GM19395 (cell line): ENCODE results near the gene AGAP1.

Experiments used
- ATAC-seq: cut with Tn5 transposase; IDR thresholded peaks from one replicate; pipeline ENCODE4 v1.9.1; 2021; ENCODE audit warnings: mild to moderate bottlenecking, moderate library complexity; ENCODE audit not compliant: unreplicated experiment

The AGAP1 gene

DNA sequence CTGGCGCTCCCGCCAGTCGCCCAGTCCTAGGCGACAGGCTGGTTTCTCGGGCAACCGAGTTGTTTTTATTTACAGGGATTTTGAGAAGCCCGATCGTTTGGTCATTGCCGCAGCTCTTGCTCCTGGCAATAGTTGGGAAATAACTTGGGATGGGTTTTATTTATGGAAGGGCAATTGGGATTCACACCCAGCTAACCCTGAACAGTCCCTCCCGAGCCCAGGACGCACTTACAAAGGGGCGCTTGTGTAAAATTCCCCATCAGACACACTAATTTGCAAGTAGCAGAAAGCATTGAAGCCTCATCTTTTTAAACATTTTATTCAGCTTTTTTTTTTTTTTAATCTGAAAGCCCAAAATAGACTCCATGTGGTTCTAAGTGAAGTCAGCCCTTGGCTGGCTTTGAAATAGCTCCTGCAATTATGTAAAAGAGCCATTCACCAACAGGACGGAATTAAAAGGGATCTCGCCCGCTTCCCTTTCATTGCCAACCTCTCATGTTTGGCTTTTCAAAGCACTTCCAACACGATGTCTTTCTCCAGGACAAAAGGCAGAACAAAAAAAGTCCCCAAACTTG, 677.9 kb downstream of the AGAP1 start:
- no peak for ATAC-seq

DNA sequence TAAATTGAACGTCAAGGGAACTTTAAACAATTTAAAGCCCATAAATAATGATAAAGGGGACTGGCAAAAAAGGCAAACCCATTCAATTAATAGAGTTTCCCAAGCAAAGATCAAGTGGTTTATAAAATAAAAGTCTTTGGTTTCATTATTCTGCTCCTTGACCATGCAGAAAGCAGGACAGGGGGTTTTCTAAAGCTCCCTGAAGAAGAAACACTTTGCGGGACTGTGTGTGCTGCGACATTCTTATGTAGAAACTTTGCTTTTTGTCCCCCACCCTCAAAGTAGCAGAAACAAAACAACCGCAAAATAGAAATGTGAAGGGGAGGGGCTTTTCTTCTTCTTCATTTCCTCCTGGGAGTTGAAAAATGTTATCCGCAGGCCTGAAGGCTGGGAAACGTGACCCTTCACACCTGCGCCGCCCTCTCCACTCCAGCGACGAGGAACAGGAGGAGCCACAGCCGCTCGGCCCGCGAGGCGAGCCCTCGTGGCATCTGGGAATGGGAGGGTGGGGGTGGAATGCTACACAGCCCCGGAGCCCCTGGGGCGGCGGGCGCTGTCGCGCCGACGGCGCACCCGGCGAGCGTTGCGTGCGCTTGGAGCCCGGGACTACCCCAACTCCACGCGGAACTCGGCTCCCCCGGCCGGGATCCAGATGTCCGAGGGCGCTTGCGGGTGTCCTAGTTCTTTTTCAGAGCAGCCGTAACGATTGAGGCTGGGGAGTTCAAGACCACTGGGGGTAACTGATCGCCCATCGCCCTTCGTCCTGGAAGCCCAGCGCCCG, 678.6 kb downstream of the AGAP1 start:
- ATAC-seq: no peak

DNA sequence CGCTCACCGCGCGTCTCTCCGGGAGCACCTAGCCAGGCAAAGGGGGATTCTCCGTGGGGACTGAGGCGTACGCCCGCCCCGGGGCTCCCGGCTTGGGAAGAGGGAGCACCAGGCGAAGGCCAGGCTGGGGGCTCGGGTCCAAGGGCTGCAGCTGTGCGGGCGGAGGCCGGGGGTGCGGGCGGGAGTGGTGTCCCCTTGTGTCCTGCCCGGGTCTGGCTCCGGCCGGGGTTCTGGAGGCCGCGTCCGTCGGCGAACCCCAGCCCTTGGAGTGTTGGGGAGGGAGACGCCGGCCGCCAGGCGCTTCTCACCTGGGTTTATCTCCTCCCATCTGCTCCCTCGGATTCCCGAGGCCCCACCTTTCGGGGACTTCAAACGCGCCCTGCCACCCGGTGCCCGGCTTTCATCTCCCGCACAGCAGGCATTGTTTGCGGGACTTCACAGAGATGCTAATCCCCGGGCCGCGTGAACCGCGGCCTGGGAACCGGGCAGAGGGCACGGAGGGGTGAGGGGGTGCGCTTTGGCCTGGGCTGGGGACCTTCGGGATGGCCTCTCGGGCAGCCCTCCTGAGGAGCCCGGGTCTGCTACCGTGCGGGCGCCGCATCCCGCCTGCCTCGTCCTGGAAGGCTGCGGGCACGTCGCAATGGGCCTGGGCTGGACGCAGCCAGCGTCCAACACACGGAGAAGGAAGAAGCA, 679.3 kb downstream of the AGAP1 start:
- no peak for ATAC-seq

DNA sequence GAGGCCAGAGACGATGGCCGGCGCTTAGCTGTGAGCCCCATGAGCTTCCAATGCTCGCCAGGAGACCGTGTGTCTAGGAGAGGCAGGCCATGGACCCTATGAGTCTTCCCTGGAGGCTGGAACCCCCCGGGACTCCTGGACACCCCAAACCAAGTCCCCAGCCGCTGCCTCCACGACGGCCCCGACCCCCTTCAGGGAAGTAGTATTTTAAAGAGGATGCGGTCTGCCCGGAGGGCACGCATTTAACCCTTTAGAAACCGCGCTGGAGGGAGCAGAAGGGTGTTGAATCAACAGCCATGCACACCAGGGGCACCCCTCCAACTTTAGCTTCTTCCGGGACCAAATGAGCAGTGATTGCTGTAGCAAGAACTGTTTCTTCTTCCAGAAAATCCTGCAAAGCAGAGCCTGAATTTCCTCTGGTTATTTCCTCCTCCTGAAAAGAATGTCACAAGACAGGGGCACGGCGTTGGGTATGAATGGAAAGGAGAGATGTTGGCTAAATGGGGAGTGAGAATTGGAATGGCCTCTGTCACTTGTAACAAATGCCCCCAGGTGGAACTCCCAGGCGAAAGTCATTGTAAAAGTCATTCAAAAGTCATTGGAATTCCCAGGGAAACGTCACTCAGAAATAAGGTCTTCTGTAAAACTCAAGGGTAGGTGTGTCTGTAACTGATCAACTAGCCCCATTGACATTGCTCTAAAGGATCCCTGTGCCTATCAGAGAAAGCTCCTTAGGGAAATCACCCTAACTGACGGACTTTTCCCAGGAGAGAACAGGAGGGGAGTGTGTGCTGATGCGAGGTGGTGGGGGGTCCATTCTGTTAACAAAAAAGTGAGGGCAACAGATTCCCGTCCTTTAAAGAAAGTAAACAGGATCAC, 680.1 kb downstream of the AGAP1 start:
- no peak for ATAC-seq

DNA sequence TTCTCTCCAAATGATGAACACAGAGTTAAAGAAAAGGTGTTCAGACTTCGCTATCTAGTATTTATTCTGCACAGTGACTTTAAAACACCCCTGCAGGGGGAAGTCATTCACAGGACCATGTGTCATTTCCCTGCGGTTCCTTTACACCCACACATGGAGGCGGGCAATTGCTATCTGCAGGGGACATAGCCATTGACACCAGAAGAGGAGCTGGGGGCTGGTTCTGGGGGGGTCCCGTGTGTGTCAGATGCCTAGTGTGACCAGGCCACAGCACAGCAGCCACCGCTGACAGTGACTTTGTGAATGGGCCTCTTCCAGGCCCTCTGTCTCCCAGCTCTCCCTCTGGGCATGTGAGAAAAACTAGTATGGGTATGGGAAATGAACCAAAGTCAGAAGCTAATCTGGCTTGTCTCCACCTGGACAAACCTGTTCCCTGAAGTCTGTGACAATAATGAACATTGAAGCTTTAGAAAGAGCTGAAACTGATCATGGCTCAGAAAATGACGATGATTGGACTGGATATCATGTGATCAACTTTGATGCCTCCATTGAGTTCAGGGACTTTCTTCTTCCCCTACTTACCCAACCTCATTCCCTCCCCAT, 681.8 kb downstream of the AGAP1 start:
- ATAC-seq: no peak

DNA sequence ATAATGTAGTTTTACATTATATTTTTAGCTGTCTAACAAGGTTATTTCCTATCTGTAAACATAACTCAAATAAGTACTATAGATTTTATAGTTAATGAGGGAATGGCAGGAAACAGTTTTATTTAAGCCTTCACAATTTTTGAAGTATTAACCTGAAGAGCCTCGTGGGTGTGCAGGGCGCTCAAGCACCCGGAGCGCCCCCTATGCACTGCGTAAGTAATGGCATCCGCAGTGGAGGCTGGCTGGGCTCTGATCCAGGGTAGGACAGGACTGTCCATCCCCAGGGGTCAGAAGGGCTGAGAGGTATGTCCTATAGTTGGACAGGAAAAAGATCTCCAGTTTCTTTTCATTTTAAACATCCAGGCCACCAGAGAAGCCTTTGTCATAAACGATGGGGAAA, 682.6 kb downstream of the AGAP1 start:
- ATAC-seq: no peak

DNA sequence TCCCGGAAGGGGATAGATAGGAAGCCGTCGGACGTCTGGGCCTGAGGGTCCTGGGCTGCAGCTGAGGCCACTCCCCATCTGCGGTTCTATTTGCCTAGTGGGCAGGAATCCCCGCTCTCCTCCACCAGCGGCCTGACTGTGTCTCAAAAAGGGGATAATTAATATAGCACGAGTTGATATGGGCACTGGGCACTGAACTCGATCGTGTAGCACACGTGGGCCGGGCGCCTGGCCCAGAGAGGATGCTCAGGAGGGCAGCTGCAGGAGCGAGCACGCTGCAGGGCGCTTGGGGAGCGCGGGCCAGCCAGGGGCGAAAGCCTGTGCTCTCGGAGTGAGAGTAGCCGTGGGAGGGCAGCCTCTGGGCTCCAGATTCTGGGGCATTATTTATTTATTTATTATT, 683.1 kb downstream of the AGAP1 start:
- no peak for ATAC-seq

DNA sequence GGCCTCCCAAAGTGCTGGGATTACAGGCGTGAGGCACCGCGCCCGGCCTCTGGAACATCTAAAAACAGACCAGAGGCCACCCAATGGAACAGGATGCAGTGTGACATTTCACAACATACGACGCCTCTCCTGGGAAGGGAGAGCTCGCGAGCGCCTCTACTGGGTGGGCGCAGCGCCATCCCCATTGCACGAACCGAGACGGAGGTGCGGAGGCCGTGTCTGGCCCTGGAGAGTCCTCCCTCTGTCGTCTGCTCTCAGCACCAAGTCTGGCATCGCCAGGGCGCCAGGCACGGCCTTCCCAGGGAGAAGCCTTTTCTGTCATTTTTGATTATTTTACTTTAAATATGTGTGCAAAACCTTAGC, 683.7 kb downstream of the AGAP1 start:
- ATAC-seq: peak; percentile 68

DNA sequence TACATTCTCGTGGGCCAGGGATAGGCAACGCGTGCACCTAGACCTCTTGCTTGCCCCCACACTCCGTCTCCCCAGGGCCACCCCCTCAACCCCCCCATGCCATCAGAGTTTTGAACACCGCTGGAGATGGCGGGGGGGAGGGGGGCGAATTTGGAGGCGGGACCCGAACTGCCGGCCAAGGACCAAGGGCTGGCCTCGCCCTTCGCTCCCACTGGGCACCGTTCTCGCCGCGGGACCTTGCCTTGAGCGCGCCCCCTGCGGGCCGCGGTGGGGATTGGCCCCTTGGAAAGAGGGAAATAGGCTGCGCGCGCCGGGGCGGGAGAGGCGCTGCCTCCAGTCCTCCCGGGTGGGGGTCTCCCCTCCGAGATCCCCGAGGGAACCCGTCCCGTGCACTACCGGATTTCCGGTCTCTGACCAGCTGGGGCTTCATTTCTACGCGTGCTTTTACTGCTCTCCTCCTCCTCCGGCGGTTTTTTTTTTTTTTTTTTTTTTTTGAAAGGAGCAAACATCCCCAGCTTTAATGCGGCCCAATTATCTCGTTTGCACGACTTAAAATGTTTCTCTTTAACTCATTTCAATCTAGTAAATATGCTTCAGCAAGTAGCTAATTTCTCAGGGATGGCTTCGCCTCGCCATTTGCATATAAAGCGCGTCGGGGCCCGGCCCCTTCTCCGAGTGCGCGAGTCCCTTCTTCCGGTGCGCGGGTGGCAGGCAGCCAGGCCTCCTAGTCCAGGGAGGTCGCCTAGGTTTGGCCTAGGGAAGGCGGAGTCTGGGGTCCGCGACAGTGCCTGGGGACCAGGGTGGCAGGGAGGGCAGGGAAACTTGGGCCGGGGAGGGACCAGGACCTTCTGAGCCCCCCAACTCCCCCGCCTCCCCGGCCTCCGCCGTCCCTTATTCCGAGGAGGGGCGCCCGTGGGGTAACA, 684.4 kb downstream of the AGAP1 start:
- peak; percentile 53 for ATAC-seq

DNA sequence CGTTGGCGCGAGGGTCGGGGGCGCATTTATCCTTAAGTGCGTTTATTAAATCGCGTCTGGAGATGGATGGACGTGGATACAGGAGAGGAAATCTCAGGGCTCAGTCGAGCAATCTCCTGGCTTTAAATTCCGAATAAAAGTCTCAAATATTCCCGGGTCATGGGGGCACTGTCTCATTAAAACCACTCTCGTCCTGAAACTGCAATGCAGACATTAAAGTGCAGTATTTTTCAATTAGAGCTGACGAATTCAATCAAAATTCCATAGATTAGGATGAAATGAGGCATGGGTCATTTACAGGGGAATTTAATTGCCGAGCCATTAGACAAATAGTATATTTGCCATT, 685.0 kb downstream of the AGAP1 start:
- no peak for ATAC-seq

DNA sequence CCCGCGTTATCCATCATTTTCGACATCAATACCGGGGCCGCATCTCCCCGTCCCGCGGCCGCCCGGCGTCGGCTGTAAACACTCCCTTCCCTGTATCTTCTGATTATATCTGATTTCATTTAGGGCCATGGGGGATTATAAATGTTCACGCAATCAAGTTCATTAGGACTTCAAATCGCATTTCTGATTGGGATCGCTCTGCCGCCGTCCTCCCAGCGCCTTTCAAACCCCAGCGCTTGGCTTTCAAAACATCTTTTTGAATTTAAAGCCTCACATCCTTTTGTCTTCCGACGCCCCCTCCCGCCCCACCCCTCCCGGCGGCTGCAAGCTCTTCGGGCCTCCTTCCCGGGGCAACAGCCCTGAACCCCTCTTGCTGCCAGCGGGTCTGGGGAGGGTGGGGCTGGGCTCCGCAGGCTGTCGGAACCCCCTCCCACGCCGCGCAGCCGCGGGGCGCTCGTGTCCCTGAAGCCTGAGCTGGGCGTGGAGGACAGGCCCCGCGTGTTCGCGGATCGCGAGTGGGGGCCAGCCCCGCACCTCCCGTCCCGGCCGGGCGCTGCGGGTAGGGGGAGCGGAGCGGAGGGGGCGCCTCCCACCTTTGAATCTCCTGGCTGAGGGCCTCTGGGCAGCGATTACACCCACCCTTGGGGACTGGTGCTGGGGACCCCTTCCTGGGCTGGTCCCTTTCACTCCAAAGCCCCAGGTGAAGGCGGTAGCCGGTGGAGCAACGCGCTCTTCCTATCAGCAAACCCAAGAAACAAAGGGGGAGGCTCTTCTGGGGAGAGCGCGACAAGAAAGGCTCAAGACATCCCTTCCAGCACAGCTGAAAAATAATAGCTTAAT, 685.6 kb downstream of the AGAP1 start:
- no peak for ATAC-seq

DNA sequence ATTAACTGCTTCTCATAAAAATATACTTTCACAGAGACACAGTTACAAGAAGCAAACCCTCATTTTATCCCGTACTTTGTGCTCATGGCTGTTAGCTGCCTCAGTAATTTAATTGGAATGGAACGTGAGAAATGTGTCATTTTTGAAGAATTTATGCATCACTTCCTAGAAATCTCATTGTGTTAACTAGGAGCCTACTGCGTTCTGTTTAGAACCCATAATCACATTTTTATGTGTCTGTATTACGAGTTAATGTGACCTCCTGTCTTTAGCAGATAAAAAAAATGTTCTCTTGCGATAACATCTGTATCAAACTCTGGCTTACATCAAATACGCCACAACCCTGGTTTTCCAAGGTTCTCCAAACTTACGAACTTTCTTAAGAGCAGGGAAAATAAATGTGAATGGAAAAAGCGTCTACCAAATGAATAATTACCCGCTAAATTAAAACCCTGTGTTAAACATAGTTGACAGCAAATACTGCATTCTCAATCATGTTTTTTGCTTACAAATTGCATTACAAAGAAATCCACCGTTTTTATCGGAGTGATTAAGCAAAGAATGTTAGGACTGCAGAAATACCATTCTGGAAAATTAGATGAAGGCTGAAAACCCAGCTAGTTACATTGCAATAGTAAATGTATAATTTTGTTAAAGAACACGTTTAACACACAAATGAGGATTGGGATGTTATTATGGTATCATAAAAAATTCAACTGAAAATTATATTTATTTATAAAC, 686.4 kb downstream of the AGAP1 start:
- no peak for ATAC-seq

DNA sequence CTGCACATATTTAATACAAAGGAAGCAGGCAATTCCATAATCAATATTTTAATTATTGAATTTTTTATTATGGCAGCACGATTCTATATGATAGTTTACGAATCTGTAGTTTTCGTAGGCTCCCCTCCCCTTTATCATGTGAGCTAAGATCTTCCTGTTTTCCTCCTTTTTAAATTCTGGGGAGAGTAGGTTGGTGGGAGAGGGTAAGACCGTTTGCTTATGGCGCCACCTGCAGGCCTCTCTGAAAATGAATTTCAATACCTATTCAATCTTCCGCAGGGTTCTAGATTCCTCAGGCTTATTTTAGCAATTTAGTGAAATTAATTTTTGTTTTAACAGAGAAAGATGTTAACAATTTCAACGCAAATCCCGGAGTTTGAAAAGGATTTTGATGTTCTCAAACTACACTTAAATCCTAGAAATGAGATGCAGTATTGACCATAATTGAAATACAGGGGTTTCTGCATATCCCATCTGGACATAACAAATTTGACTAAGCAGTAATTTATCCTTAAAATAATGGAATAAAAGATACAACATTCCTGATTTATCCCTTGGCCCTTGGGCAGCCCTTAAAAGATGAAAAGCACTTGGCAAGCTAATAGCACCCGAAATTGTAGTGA, 687.1 kb downstream of the AGAP1 start:
- ATAC-seq: no peak
